ENCODE data around the gene CMSS1.

CMSS1 gene

DNA sequence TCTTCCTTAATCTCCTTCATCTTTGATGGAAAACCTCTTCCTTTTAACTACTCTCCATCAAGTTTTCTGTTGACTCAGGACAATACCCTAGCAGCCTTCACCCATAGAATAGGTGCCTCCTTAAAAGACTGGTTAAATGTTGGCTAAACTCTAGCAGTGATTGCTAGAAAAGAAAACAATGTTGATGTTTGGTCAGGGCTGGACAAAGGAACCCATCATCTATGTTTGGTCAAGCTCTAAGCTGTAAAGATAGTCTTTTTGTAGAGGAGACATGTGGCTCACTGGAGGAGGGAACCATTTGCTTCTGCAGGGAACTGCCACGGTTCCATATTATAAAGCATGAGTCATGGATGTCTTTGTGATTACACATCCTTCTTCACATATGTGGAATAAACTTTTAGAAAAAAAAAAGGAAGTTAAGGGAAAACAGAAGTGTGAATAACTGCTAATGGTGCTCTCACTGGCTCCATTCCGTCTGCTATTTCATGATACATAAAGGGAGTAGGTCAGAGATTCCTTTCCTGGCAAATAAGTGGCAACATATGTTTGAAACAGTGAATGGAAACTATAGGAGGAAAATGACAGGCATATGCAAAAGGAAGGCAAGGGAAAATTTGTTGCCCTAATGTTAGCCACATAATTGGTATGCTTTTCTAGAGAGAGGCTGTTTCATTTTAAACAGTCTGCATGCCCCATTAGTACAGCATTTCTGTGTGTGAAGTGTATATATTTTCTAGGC, 78.2 kb downstream of the CMSS1 start:
- in situ Hi-C loops (cut with MboI; ENCODE audit: low sequenced_read_pairs) = no loop called here

GRCh38 chr3:99896482-99896881, 78.8 kb downstream of the CMSS1 start:
- in situ Hi-C loops (cut with MboI; ENCODE audit: low sequenced_read_pairs) = no loop called here

DNA sequence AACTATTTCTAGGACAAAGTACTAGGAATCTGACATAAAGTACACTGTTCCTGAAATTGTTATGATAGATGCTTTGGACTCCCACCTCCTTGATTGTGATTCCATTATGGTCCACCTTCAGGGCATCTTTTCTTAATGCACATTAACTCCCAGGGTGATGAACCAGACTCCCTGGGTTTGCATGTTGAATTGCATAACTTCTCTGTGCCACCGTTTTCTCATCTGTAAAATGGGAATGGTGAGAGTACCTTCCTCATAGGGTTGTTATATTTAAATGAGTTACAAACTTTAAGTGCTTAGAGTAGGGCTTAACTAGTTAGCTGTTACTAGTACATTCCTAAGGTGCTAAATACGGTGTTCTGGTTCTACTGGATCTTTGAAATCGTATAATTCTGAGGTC, 81.9 kb downstream of the CMSS1 start:
- in situ Hi-C loops (cut with MboI; ENCODE audit: low sequenced_read_pairs) = no loop called here

- in situ Hi-C loops (cut with MboI; ENCODE audit: low sequenced_read_pairs) = no loop called here
These were observed 82.6 kb downstream of the CMSS1 start for GRCh38 chr3:99900248-99900647.

DNA sequence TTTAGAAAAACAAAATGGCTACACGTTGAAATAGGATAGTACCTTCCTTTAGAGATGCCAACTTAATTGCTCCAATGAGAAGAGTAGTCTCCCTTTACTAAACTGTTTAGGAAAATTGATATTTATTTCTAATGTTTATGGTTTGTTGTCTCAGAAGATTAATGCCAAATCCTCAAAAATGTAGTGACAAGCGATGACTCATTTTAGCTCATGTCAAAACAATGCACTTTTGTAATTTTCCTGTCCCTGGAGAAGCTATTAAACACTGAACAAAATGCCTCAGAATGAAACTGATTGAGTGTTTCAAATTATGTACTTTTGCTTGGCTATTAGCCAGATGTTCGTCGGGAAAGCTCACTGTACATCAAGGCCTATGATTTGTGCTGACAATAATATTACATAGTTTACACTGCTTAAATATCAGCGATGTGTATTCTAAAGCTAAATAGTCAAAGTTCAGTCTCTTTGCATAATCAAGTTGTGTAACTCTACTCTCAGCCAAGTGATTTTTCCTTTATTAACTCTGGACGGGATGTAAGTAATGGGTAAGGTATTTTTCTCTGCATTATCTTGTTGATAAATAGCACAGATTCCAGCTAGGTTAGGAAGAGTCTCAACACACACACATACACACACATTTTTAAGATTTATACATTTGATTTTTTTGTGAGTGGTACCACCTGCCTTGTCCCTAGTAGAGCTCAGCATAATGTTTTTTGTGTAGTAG, 83.7 kb downstream of the CMSS1 start:
- in situ Hi-C loops (cut with MboI; ENCODE audit: low sequenced_read_pairs) = no loop called here

DNA sequence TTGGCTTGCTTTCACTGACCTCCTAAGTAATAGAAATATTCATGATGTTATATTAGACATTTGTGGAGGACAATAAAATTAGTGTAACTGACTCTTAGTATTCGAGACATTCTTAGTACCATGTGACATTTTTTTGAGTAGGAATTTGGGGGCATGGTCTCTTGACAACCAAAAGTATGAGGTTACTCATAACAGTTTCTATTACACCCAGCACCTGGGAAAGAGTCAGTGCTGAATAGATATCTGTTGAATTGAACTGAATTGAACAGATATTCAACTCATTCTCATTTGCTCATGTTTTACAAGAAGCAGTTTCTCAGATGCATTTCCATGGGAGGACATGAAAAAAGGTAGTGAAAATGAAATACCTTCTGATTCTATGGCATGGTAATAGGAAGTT, 84.4 kb downstream of the CMSS1 start:
- in situ Hi-C loops (cut with MboI; ENCODE audit: low sequenced_read_pairs) = no loop called here

DNA sequence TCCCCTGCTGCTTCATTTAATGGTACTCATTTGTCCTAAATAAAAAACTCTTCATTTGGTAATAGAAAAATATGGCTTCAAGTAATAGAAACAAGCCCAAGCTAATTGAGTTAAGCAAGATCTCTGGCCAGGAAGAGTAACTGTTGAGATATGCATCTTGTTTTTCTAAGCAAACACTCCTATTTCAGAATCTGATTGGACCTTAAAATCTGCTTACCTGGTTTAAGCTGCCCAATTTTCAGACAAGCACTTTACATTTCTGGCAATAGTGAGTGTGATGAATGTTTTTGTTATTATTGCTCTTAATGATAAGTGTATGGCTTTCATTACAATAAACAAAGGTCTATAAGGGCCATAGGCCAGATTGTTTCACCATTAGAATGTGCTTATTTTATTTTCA, 86.2 kb downstream of the CMSS1 start:
- in situ Hi-C loops (cut with MboI; ENCODE audit: low sequenced_read_pairs) = no loop called here

- in situ Hi-C loops (cut with MboI; ENCODE audit: low sequenced_read_pairs) = no loop called here
These were observed 90.4 kb downstream of the CMSS1 start for GRCh38 chr3:99907959-99908544.

DNA sequence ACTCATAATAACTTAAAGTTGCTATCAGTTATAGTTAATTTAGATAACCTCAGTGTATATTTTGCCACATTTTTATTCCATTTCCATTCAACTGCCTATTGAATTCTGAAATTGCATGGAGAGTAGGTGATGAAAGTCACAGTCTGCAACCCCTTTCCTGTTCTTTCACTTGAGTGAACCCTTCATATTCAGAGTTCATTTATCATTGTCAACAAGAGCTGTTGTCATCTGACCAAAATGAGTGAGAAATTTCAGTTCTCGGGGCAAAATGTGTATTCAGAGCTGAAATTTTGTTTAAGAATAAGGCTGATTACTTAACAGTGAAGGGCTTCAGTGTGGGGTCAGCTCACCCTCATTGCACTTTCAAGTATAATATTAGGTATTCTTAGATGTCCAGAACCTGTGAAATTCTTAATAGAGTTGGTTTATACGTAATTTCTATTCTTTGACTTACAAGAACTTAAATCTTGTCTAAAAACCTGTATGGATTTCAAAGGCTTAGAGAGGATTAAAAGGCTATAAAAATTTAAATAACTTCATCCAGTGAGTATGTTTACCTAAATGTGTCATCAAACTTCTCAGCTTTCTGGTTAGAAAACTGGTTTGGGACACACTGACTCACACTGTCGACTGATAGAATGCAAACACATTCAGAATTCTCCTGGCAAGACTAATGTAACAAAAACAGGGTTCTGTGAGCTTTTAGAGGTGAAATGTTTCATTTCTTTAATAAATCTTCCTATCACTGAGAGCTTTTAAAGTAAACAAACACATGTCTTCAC, 92.2 kb downstream of the CMSS1 start:
- in situ Hi-C loops (cut with MboI; ENCODE audit: low sequenced_read_pairs) = no loop called here

GRCh38 chr3:99910752-99911290, 93.2 kb downstream of the CMSS1 start:
- in situ Hi-C loops (cut with MboI; ENCODE audit: low sequenced_read_pairs) = no loop called here

DNA sequence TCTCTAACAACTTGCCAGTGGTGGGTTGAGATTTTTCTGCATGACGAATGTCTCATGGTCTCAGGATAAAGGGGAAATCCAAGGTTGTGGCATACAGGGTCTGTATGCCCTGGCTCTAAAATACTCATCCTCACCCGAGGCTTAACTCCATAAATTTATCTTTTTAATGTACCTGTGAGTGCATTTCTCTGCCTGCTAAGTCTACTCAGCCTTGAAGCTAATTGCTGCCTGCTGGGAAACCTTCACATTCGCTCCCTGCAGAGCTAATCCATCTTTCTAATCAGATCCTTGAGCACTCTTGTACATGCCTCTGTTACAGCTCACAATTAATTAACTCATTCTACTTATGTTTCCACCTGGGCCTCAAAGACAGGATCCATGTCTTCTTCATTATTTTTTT, 93.8 kb downstream of the CMSS1 start:
- in situ Hi-C loops (cut with MboI; ENCODE audit: low sequenced_read_pairs) = no loop called here

DNA sequence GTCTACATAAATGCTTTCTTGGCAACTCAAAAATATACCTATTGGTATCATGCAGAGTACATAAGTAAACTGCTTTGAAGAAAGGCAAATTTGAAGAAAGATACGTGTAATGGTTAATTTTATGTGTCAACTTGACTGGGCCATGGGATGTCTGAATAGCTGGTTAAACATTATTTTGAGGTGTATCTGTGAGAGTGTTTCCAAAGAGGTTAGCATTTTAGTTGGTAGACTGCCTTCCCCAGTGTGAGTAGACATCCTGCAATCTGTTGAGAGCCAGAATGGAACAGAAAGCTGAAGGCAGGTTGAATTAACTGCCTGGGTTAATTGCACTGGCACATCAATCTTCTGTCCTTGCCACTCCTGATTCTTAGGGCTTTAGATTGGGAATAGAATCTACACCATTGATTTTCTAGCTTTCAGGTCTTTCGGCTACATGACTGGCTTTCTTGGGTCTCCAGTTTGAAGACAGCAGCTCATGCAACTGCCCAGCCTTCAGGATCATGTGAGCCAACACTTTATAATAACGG, 98.3 kb downstream of the CMSS1 start:
- in situ Hi-C loops (cut with MboI; ENCODE audit: low sequenced_read_pairs) = no loop called here

- in situ Hi-C loops (cut with MboI; ENCODE audit: low sequenced_read_pairs) = no loop called here
These were observed 101.1 kb downstream of the CMSS1 start for GRCh38 chr3:99918715-99919114.

DNA sequence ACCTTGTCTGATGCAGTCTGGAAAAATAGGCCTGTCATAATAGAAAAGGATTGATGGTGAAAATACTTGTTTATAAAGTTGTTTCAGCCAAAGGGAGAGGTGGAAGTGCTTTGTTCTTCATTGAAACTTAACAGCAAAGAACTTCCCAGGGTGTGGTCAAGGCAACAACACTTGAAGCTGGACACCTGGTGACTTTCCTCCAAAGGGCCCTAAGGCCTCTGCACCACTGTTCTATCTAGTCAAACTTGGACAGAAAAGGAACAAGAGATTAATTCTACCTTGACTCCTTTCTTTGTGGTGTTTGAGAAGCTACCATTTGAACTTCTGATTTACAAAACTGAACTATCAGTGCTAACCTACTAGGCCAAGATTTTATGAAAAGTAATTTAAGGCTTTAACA, 102.0 kb downstream of the CMSS1 start:
- in situ Hi-C loops (cut with MboI; ENCODE audit: low sequenced_read_pairs) = no loop called here

- in situ Hi-C loops (cut with MboI; ENCODE audit: low sequenced_read_pairs) = no loop called here
These were observed 103.1 kb downstream of the CMSS1 start for GRCh38 chr3:99920481-99921376.

DNA sequence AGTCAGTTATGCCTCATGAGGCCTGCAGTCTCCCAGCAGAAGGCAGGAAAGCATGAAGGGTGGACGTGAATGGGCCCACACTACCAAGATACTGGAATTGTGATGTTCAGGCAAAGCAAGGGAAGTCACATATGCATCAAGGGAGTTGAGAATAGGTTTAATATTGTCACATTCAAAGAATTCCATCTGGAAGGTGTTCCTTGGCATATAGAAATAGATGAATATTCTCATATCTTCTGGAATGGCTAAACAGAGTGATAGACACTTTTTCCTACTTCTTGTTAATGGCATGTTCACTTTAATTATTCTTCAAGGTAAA, 103.7 kb downstream of the CMSS1 start:
- in situ Hi-C loops (cut with MboI; ENCODE audit: low sequenced_read_pairs) = no loop called here

- in situ Hi-C loops (cut with MboI; ENCODE audit: low sequenced_read_pairs) = no loop called here
These were observed 104.3 kb downstream of the CMSS1 start for GRCh38 chr3:99921986-99922385.

GRCh38 chr3:99923873-99924272, 106.2 kb downstream of the CMSS1 start:
- in situ Hi-C loops (cut with MboI; ENCODE audit: low sequenced_read_pairs) = no loop called here

- in situ Hi-C loops (cut with MboI; ENCODE audit: low sequenced_read_pairs) = no loop called here
These were observed 108.0 kb downstream of the CMSS1 start for GRCh38 chr3:99925584-99926230.

Data from HL-60/S4 treated with phorbol 12-myristate 13-acetate at 8.2 ng/mL for 4 days and 3 days (cell line).